IMR-90 (cell line): ENCODE data around the gene TCEA2. TPM values are rescaled to one million over a fixed set of nuclear protein-coding genes. Genes with fewer than 3 reads are reported as not detected.

Experiments used
- ATAC-seq: fragments of 200-7000 bp; cut with Tn5 transposase; 2 replicates; pipeline ENCODE4 v1.9.1; 2020; ENCODE audit warnings: low read depth, mild to moderate bottlenecking, moderate library complexity
- BruUV-seq: library from RNA; stranded (reverse); fragments of 400-500 nt; replicated peaks from 2 replicates; lab custom pipeline; 2021; lab: Mats Ljungman, UMichigan
- CTCF ChIA-PET: fragments of 300-600 bp; formaldehyde crosslinking; extraction: SDS; loops from one replicate; lab custom pipeline; 2021; ENCODE audit warnings: antibody characterized with exemption; lab: Yijun Ruan, JAX
- POLR2A ChIA-PET: fragments of 300-600 bp; sonication (Branson Sonifier 250); formaldehyde crosslinking; loops from one replicate; lab custom pipeline; 2022; ENCODE audit warnings: antibody characterized with exemption; ENCODE audit not compliant: unreplicated experiment; lab: Charles Lee
- DNase-seq: peaks from one replicate; pipeline ENCODE4 v3.0.0; 2013
- H2AFZ ChIP-seq: replicated peaks from 2 replicates; pipeline ENCODE3; 2013; ENCODE audit warnings: low read length, mild to moderate bottlenecking; ENCODE audit not compliant: poor library complexity
- H2AK5ac ChIP-seq: 2 replicates; pipeline ENCODE4 v1.6.1; 2013; ENCODE audit warnings: low read depth, low read length, inconsistent platforms
- H2AK9ac ChIP-seq: replicated peaks from 2 replicates; pipeline ENCODE3; 2013; ENCODE audit warnings: mild to moderate bottlenecking, low read depth, low read length, moderate library complexity; ENCODE audit not compliant: poor library complexity
- H2BK120ac ChIP-seq: 2 replicates; pipeline ENCODE4 v1.6.1; 2013; ENCODE audit warnings: low read depth, low read length, inconsistent platforms
- H2BK15ac ChIP-seq: 3 replicates; pipeline ENCODE4 v1.6.1; 2013; ENCODE audit warnings: low read depth, low read length, inconsistent platforms
- H2BK20ac ChIP-seq: 2 replicates; pipeline ENCODE4 v1.6.1; 2013; ENCODE audit warnings: low read depth, mild to moderate bottlenecking, inconsistent platforms, low read length, moderate library complexity
- H2BK5ac ChIP-seq: 2 replicates; pipeline ENCODE4 v1.6.1; 2013; ENCODE audit warnings: mild to moderate bottlenecking, low read depth, low read length, inconsistent platforms; ENCODE audit not compliant: poor library complexity, severe bottlenecking
- H3K14ac ChIP-seq: replicated peaks from 2 replicates; pipeline ENCODE4 v1.6.1; 2013; ENCODE audit warnings: low read depth, low read length, inconsistent platforms
- H3K18ac ChIP-seq: 2 replicates; pipeline ENCODE4 v1.6.1; 2013; ENCODE audit warnings: low read depth, low read length, control low read depth
- H3K23ac ChIP-seq: 2 replicates; pipeline ENCODE4 v1.6.1; 2013; ENCODE audit warnings: low read depth, low read length, inconsistent platforms
- H3K27ac ChIP-seq: 2 replicates; pipeline ENCODE4 v1.5.1; 2013; ENCODE audit warnings: mild to moderate bottlenecking, control low read depth, low read length; ENCODE audit not compliant: insufficient read depth
- H3K27me3 ChIP-seq: 2 replicates; pipeline ENCODE4 v1.6.1; 2013; ENCODE audit warnings: low read length; ENCODE audit not compliant: control insufficient read depth, insufficient read depth
- H3K36me3 ChIP-seq: 2 replicates; pipeline ENCODE4 v1.6.1; 2013; ENCODE audit warnings: low read length, mixed read lengths; ENCODE audit not compliant: control insufficient read depth, insufficient read depth
- H3K4ac ChIP-seq: 2 replicates; pipeline ENCODE4 v1.6.1; 2013; ENCODE audit warnings: low read depth, low read length, inconsistent platforms
- H3K4me1 ChIP-seq: 2 replicates; pipeline ENCODE4 v1.6.1; 2013; ENCODE audit warnings: low read length, mixed read lengths; ENCODE audit not compliant: control insufficient read depth, insufficient read depth
- H3K4me2 ChIP-seq: 2 replicates; pipeline ENCODE4 v1.6.1; 2013; ENCODE audit warnings: low read depth, mild to moderate bottlenecking, control low read depth, low read length, moderate library complexity
- H3K4me3 ChIP-seq: 2 replicates; pipeline ENCODE4 v1.5.1; 2013; ENCODE audit warnings: low read depth, mild to moderate bottlenecking, control low read depth, low read length, moderate library complexity; ENCODE audit not compliant: insufficient read depth
- H3K56ac ChIP-seq: 2 replicates; pipeline ENCODE4 v1.6.1; 2013; ENCODE audit warnings: low read length, inconsistent platforms; ENCODE audit not compliant: insufficient read depth; ENCODE audit errors: extremely low read depth
- H3K79me1 ChIP-seq, 2 experiments: 2 replicates each; pipeline ENCODE4 v1.6.1; 2013; ENCODE audit warnings: low read length in 2 of 2, inconsistent platforms in 1 of 2, low read depth in 1 of 2
- H3K9ac ChIP-seq: 2 replicates; pipeline ENCODE4 v1.6.1; 2013; ENCODE audit warnings: low read depth, low read length, control low read depth
- H3K9me1 ChIP-seq: 2 replicates; pipeline ENCODE4 v1.6.1; 2013; ENCODE audit warnings: low read length, inconsistent platforms; ENCODE audit not compliant: insufficient read depth
- H3K9me3 ChIP-seq: 2 replicates; pipeline ENCODE4 v1.6.1; 2013; ENCODE audit warnings: low read length; ENCODE audit not compliant: control insufficient read depth, insufficient read depth
- H4K20me1 ChIP-seq: 2 replicates; pipeline ENCODE4 v1.6.1; 2013; ENCODE audit warnings: low read length, inconsistent platforms; ENCODE audit not compliant: insufficient read depth
- H4K5ac ChIP-seq: 2 replicates; pipeline ENCODE4 v1.6.1; 2013; ENCODE audit warnings: mild to moderate bottlenecking, low read depth, low read length, control low read depth
- H4K8ac ChIP-seq, 2 experiments: 2 replicates each; pipeline ENCODE4 v1.6.1; 2013; ENCODE audit warnings: low read depth in 2 of 2, low read length in 2 of 2, control low read depth in 1 of 2, inconsistent platforms in 1 of 2
- H4K91ac ChIP-seq: 2 replicates; pipeline ENCODE4 v1.6.1; 2013; ENCODE audit warnings: low read depth, low read length, inconsistent platforms; ENCODE audit not compliant: insufficient read depth
- BHLHE40 ChIP-seq: fragments of 150-350 bp; IDR thresholded peaks from 2 replicates; pipeline ENCODE4 v1.6.1; 2016; ENCODE audit warnings: mild to moderate bottlenecking, low read depth, low read length
- CEBPB ChIP-seq: IDR thresholded peaks from 2 replicates; pipeline ENCODE4 v1.6.1; 2012; ENCODE audit warnings: low read depth, low read length, improper control_type of control experiment
- CHD1 ChIP-seq: IDR thresholded peaks from 2 replicates; pipeline ENCODE4 v1.6.1; 2012; ENCODE audit warnings: low read depth, low read length, improper control_type of control experiment
- CTCF ChIP-seq: conservative IDR thresholded peaks from 2 replicates; pipeline ENCODE4 v1.5.1; 2012; ENCODE audit warnings: mild to moderate bottlenecking, low read depth, low read length, improper control_type of control experiment
- ELK1 ChIP-seq: fragments of 150-350 bp; IDR thresholded peaks from 2 replicates; pipeline ENCODE4 v1.6.1; 2016; ENCODE audit warnings: low read depth, mild to moderate bottlenecking, low read length, moderate library complexity, borderline replicate concordance
- MAZ ChIP-seq: IDR thresholded peaks from 2 replicates; pipeline ENCODE4 v1.6.1; 2012; ENCODE audit warnings: low read depth, mild to moderate bottlenecking, low read length, improper control_type of control experiment, moderate library complexity, borderline replicate concordance
- POLR2A ChIP-seq: IDR thresholded peaks from 2 replicates; pipeline ENCODE4 v1.6.1; 2012; ENCODE audit warnings: mild to moderate bottlenecking, low read depth, low read length
- RAD21 ChIP-seq: IDR thresholded peaks from 2 replicates; pipeline ENCODE4 v1.6.1; 2012; ENCODE audit warnings: low read length, improper control_type of control experiment
- RCOR1 ChIP-seq: IDR thresholded peaks from 2 replicates; pipeline ENCODE4 v1.6.1; 2012; ENCODE audit warnings: mild to moderate bottlenecking, low read length, improper control_type of control experiment; ENCODE audit not compliant: insufficient replicate concordance
- RFX5 ChIP-seq: IDR thresholded peaks from 2 replicates; pipeline ENCODE4 v1.8.0; 2012; ENCODE audit warnings: low read depth, mild to moderate bottlenecking, low read length, moderate library complexity
- SMC3 ChIP-seq: fragments of 150-350 bp; IDR thresholded peaks from 2 replicates; pipeline ENCODE4 v1.6.1; 2016; ENCODE audit warnings: low read depth, mild to moderate bottlenecking, antibody characterized with exemption, low read length, moderate library complexity
- WGBS, 2 experiments: methylation state at CpG; one replicate each; pipeline versions ENCODE4 v1.1.5 to v1.1.7; 2013; ENCODE audit warnings: missing lambda C conversion rate in 2 of 2; ENCODE audit not compliant: insufficient read length in 1 of 2; ENCODE audit errors: extremely low coverage in 2 of 2; 5-methylcytosine and 5-hydroxymethylcytosine counted together
- dilution Hi-C: fragments of 300-500 bp; cut with HindIII; formaldehyde crosslinking; loops from one replicate; pipeline ENCODE4 v1.14.3; 2018; ENCODE audit warnings: low sequenced_read_pairs; ENCODE audit not compliant: unreplicated experiment
- in situ Hi-C: fragments of 300-500 bp; cut with MboI; formaldehyde crosslinking; loops from 3 replicates; pipeline ENCODE4 v1.14.3; 2019; ENCODE audit warnings: low sequenced_read_pairs, inconsistent platforms, mixed read lengths
- intact Hi-C: fragments of 100-400 bp; cut with micrococcal nuclease; formaldehyde crosslinking; loops from 2 replicates; pipeline ENCODE4 v1.10.0; 2022
- polyA plus RNA-seq, 3 experiments: library from polyadenylated mRNA; depleted of rRNA; stranded (reverse); fragments of >200 nt; gene quantifications; 2 replicates each; pipeline ENCODE4 v1.2.3, GENCODE V29; 2012; ENCODE audit warnings: low replicate concordance in 1 of 3
- total RNA-seq: library from RNA; depleted of rRNA; stranded (reverse); fragments of >200 nt; gene quantifications from 2 replicates; pipeline ENCODE4 v1.2.3, GENCODE V29; 2012

Gene TCEA2
- total and polyA plus RNA-seq, 2 of the 4 experiments (the other 2 are of a cell fraction), result 9.3 to 30.0 TPM

GRCh38 chr20:64043768-64044167 lies 19.2 kb upstream of the TCEA2 start:
- TF ChIP-seq BHLHE40 (no peak), RCOR1 (no peak), ELK1 (no peak), RAD21 (no peak), CTCF (no peak), MAZ (no peak), SMC3 (no peak), RFX5 (no peak), CEBPB (no peak), POLR2A (no peak), CHD1 (no peak)
- no peak overlapping the region for H2BK120ac ChIP-seq
- H4K5ac ChIP-seq, result no peak overlapping the region
- dilution Hi-C loops, result no loop called here
- H3K9me3 ChIP-seq, result no peaks in the 10 kb centered on the region
- in situ Hi-C loops, result no loop called here
- no peak overlapping the region for H3K4me3 ChIP-seq
- H3K9ac ChIP-seq, result no peak overlapping the region
- intact Hi-C loops, result no loop called here
- no peak overlapping the region for H3K27ac ChIP-seq
- no peaks in the 10 kb centered on the region; the same call in 1 of the 2 replicates for H4K20me1 ChIP-seq
- H2AK9ac ChIP-seq, result no peak overlapping the region
- H3K9me1 ChIP-seq, result no peaks in the 10 kb centered on the region
- H2AK5ac ChIP-seq, result no peak overlapping the region
- no peak overlapping the region for H2BK15ac ChIP-seq
- H3K56ac ChIP-seq, result no peak overlapping the region
- H2AFZ ChIP-seq, result no peak overlapping the region
- no peak overlapping the region for H3K4ac ChIP-seq
- no peaks in the 10 kb centered on the region for H3K79me1 ChIP-seq
- H4K91ac ChIP-seq, result no peak overlapping the region
- no peak overlapping the region for H4K8ac ChIP-seq
- no TSS peak for BruUV-seq
- H3K4me1 ChIP-seq, result peaks cover 2% of the 10 kb centered on the region; the same call in 1 of the 2 replicates
- no peak overlapping the region for H3K23ac ChIP-seq
- H3K27me3 ChIP-seq, result peaks cover 71% of the 10 kb centered on the region
- no peak for ATAC-seq
- ChIA-PET CTCF (no interaction called here), POLR2A (no interaction called here)
- no peak for DNase-seq
- WGBS, 2 experiments, result no CpG with 5 or more reads among the region's 9 CpGs
- H2BK5ac ChIP-seq, result no peak overlapping the region
- H3K36me3 ChIP-seq, result no peaks in the 10 kb centered on the region
- no peak overlapping the region for H3K14ac ChIP-seq
- H3K4me2 ChIP-seq, result no peak overlapping the region
- no peak overlapping the region for H3K18ac ChIP-seq
- H2BK20ac ChIP-seq, result no peak overlapping the region
